IMR-90 (cell line): ENCODE measurements around the gene EFNA5. TPM values are rescaled to one million over a fixed set of nuclear protein-coding genes. Genes with fewer than 3 reads are reported as not detected.
A peak's percentile ranks its signal among the peaks of the same experiment; 100 is the strongest.

Source experiments
- ATAC-seq: fragments of 200-7000 bp; cut with Tn5 transposase; 2 replicates; pipeline ENCODE4 v1.9.1; 2020; ENCODE audit warnings: low read depth, mild to moderate bottlenecking, moderate library complexity
- BruUV-seq: library from RNA; stranded (reverse); fragments of 400-500 nt; replicated peaks from 2 replicates; lab custom pipeline; 2021; lab: Mats Ljungman, UMichigan
- CTCF ChIA-PET: fragments of 300-600 bp; formaldehyde crosslinking; extraction: SDS; loops from one replicate; lab custom pipeline; 2021; ENCODE audit warnings: antibody characterized with exemption; lab: Yijun Ruan, JAX
- POLR2A ChIA-PET: fragments of 300-600 bp; sonication (Branson Sonifier 250); formaldehyde crosslinking; loops from one replicate; lab custom pipeline; 2022; ENCODE audit warnings: antibody characterized with exemption; ENCODE audit not compliant: unreplicated experiment; lab: Charles Lee
- DNase-seq: peaks from one replicate; pipeline ENCODE4 v3.0.0; 2013
- H2AFZ ChIP-seq: replicated peaks from 2 replicates; pipeline ENCODE3; 2013; ENCODE audit warnings: low read length, mild to moderate bottlenecking; ENCODE audit not compliant: poor library complexity
- H2AK5ac ChIP-seq: 2 replicates; pipeline ENCODE4 v1.6.1; 2013; ENCODE audit warnings: low read depth, low read length, inconsistent platforms
- H2AK9ac ChIP-seq: replicated peaks from 2 replicates; pipeline ENCODE3; 2013; ENCODE audit warnings: mild to moderate bottlenecking, low read depth, low read length, moderate library complexity; ENCODE audit not compliant: poor library complexity
- H2BK120ac ChIP-seq: 2 replicates; pipeline ENCODE4 v1.6.1; 2013; ENCODE audit warnings: low read depth, low read length, inconsistent platforms
- H2BK15ac ChIP-seq: 3 replicates; pipeline ENCODE4 v1.6.1; 2013; ENCODE audit warnings: low read depth, low read length, inconsistent platforms
- H2BK20ac ChIP-seq: 2 replicates; pipeline ENCODE4 v1.6.1; 2013; ENCODE audit warnings: low read depth, mild to moderate bottlenecking, inconsistent platforms, low read length, moderate library complexity
- H2BK5ac ChIP-seq: 2 replicates; pipeline ENCODE4 v1.6.1; 2013; ENCODE audit warnings: mild to moderate bottlenecking, low read depth, low read length, inconsistent platforms; ENCODE audit not compliant: poor library complexity, severe bottlenecking
- H3K14ac ChIP-seq: replicated peaks from 2 replicates; pipeline ENCODE4 v1.6.1; 2013; ENCODE audit warnings: low read depth, low read length, inconsistent platforms
- H3K18ac ChIP-seq: 2 replicates; pipeline ENCODE4 v1.6.1; 2013; ENCODE audit warnings: low read depth, low read length, control low read depth
- H3K23ac ChIP-seq: 2 replicates; pipeline ENCODE4 v1.6.1; 2013; ENCODE audit warnings: low read depth, low read length, inconsistent platforms
- H3K27ac ChIP-seq: 2 replicates; pipeline ENCODE4 v1.5.1; 2013; ENCODE audit warnings: mild to moderate bottlenecking, control low read depth, low read length; ENCODE audit not compliant: insufficient read depth
- H3K27me3 ChIP-seq: 2 replicates; pipeline ENCODE4 v1.6.1; 2013; ENCODE audit warnings: low read length; ENCODE audit not compliant: control insufficient read depth, insufficient read depth
- H3K36me3 ChIP-seq: 2 replicates; pipeline ENCODE4 v1.6.1; 2013; ENCODE audit warnings: low read length, mixed read lengths; ENCODE audit not compliant: control insufficient read depth, insufficient read depth
- H3K4ac ChIP-seq: 2 replicates; pipeline ENCODE4 v1.6.1; 2013; ENCODE audit warnings: low read depth, low read length, inconsistent platforms
- H3K4me1 ChIP-seq: 2 replicates; pipeline ENCODE4 v1.6.1; 2013; ENCODE audit warnings: low read length, mixed read lengths; ENCODE audit not compliant: control insufficient read depth, insufficient read depth
- H3K4me2 ChIP-seq: 2 replicates; pipeline ENCODE4 v1.6.1; 2013; ENCODE audit warnings: low read depth, mild to moderate bottlenecking, control low read depth, low read length, moderate library complexity
- H3K4me3 ChIP-seq: 2 replicates; pipeline ENCODE4 v1.5.1; 2013; ENCODE audit warnings: low read depth, mild to moderate bottlenecking, control low read depth, low read length, moderate library complexity; ENCODE audit not compliant: insufficient read depth
- H3K56ac ChIP-seq: 2 replicates; pipeline ENCODE4 v1.6.1; 2013; ENCODE audit warnings: low read length, inconsistent platforms; ENCODE audit not compliant: insufficient read depth; ENCODE audit errors: extremely low read depth
- H3K79me1 ChIP-seq, 2 experiments: 2 replicates each; pipeline ENCODE4 v1.6.1; 2013; ENCODE audit warnings: low read length in 2 of 2, inconsistent platforms in 1 of 2, low read depth in 1 of 2
- H3K9ac ChIP-seq: 2 replicates; pipeline ENCODE4 v1.6.1; 2013; ENCODE audit warnings: low read depth, low read length, control low read depth
- H3K9me1 ChIP-seq: 2 replicates; pipeline ENCODE4 v1.6.1; 2013; ENCODE audit warnings: low read length, inconsistent platforms; ENCODE audit not compliant: insufficient read depth
- H3K9me3 ChIP-seq: 2 replicates; pipeline ENCODE4 v1.6.1; 2013; ENCODE audit warnings: low read length; ENCODE audit not compliant: control insufficient read depth, insufficient read depth
- H4K20me1 ChIP-seq: 2 replicates; pipeline ENCODE4 v1.6.1; 2013; ENCODE audit warnings: low read length, inconsistent platforms; ENCODE audit not compliant: insufficient read depth
- H4K5ac ChIP-seq: 2 replicates; pipeline ENCODE4 v1.6.1; 2013; ENCODE audit warnings: mild to moderate bottlenecking, low read depth, low read length, control low read depth
- H4K8ac ChIP-seq, 2 experiments: 2 replicates each; pipeline ENCODE4 v1.6.1; 2013; ENCODE audit warnings: low read depth in 2 of 2, low read length in 2 of 2, control low read depth in 1 of 2, inconsistent platforms in 1 of 2
- H4K91ac ChIP-seq: 2 replicates; pipeline ENCODE4 v1.6.1; 2013; ENCODE audit warnings: low read depth, low read length, inconsistent platforms; ENCODE audit not compliant: insufficient read depth
- CTCF ChIP-seq: conservative IDR thresholded peaks from 2 replicates; pipeline ENCODE4 v1.5.1; 2012; ENCODE audit warnings: mild to moderate bottlenecking, low read depth, low read length, improper control_type of control experiment
- ELK1 ChIP-seq: fragments of 150-350 bp; IDR thresholded peaks from 2 replicates; pipeline ENCODE4 v1.6.1; 2016; ENCODE audit warnings: low read depth, mild to moderate bottlenecking, low read length, moderate library complexity, borderline replicate concordance
- USF2 ChIP-seq: fragments of 150-350 bp; IDR thresholded peaks from 2 replicates; pipeline ENCODE4 v1.6.1; 2017; ENCODE audit warnings: mild to moderate bottlenecking, antibody characterized with exemption, low read length, low read depth
- WGBS, 2 experiments: methylation state at CpG; one replicate each; pipeline versions ENCODE4 v1.1.5 to v1.1.7; 2013; ENCODE audit warnings: missing lambda C conversion rate in 2 of 2; ENCODE audit not compliant: insufficient read length in 1 of 2; ENCODE audit errors: extremely low coverage in 2 of 2; 5-methylcytosine and 5-hydroxymethylcytosine counted together
- dilution Hi-C: fragments of 300-500 bp; cut with HindIII; formaldehyde crosslinking; loops from one replicate; pipeline ENCODE4 v1.14.3; 2018; ENCODE audit warnings: low sequenced_read_pairs; ENCODE audit not compliant: unreplicated experiment
- in situ Hi-C: fragments of 300-500 bp; cut with MboI; formaldehyde crosslinking; loops from 3 replicates; pipeline ENCODE4 v1.14.3; 2019; ENCODE audit warnings: low sequenced_read_pairs, inconsistent platforms, mixed read lengths
- intact Hi-C: fragments of 100-400 bp; cut with micrococcal nuclease; formaldehyde crosslinking; loops from 2 replicates; pipeline ENCODE4 v1.10.0; 2022
- polyA plus RNA-seq, 3 experiments: library from polyadenylated mRNA; depleted of rRNA; stranded (reverse); fragments of >200 nt; gene quantifications; 2 replicates each; pipeline ENCODE4 v1.2.3, GENCODE V29; 2012; ENCODE audit warnings: low replicate concordance in 1 of 3
- total RNA-seq: library from RNA; depleted of rRNA; stranded (reverse); fragments of >200 nt; gene quantifications from 2 replicates; pipeline ENCODE4 v1.2.3, GENCODE V29; 2012

The EFNA5 gene
- total and polyA plus RNA-seq, 2 of the 4 experiments (the other 2 are of a cell fraction) = 1.5 to 1.6 TPM

GRCh38 chr5:107389130-107389774 is 281.5 kb downstream of the EFNA5 start:
- DNase-seq (peak; percentile 54), ATAC-seq (peak; percentile 66)
- TF ChIP-seq USF2 = no peak
- TF ChIP-seq CTCF = 0 out of 2 replicates have a peak, but pooled peaks have one; percentile 11
- no peak for TF ChIP-seq ELK1
- Histone ChIP-seq H3K18ac (peak overlapping the region; percentile 90), H3K9ac (no peak overlapping the region), H3K14ac (peak overlapping the region; percentile 81), H3K4ac (peak overlapping the region; percentile 84), H2AK9ac (no peak overlapping the region), H3K56ac (no peak overlapping the region), H3K36me3 (no peaks in the 10 kb centered on the region), H3K23ac (peak overlapping the region; percentile 41; the same call in 1 of the 2 replicates), H4K8ac (peak overlapping the region; percentile 1 to 85; a peak in 3 of 4 replicates), H2BK15ac (peak overlapping the region; percentile 91; the same call in 1 of the 3 replicates), H3K79me1 (no peaks in the 10 kb centered on the region), H3K27me3 (no peaks in the 10 kb centered on the region), H3K9me3 (no peaks in the 10 kb centered on the region), H4K5ac (peak overlapping the region; percentile 67; the same call in 1 of the 2 replicates), H2BK5ac (peak overlapping the region; percentile 42), H2AFZ (no peak overlapping the region), H3K9me1 (peaks cover 7% of the 10 kb centered on the region; the same call in 1 of the 2 replicates), H4K20me1 (no peaks in the 10 kb centered on the region), H2AK5ac (peak overlapping the region; percentile 5; the same call in 1 of the 2 replicates), H3K4me3 (no peak overlapping the region), H3K4me1 (peaks cover 9% of the 10 kb centered on the region), H2BK120ac (peak overlapping the region; percentile 84), H4K91ac (peak overlapping the region; percentile 79), H2BK20ac (peak overlapping the region; percentile 78), H3K27ac (peak overlapping the region; percentile 14; the same call in 1 of the 2 replicates), H3K4me2 (peak overlapping the region; percentile 16; the same call in 1 of the 2 replicates)
- ChIA-PET POLR2A (interaction anchor here (0.6 kb wide), 1 partner anchor 346 kb away, joined by 3 read pairs; no protein-coding TSS in a partner anchor), CTCF (interaction anchor here (0.9 to 1.3 kb wide), 4 partner anchors 12 to 135 kb away, joined by 3 to 5 read pairs (median 3); no protein-coding TSS in a partner anchor)
- WGBS, 2 experiments = no CpG with 5 or more reads among the region's 5 CpGs
- dilution Hi-C loops (no loop called here), intact Hi-C loops (loop anchor here (2.0 kb wide), 1 partner anchor 282 kb away; the partner anchor contains the start of gene EFNA5), in situ Hi-C loops (no loop called here)
- no TSS peak for BruUV-seq
